Upper lobe of left lung (tissue), 6 donors: ENCODE results near the gene VAPB. TPM values are rescaled to one million over a fixed set of nuclear protein-coding genes. Genes with fewer than 3 reads are reported as not detected.

ENCODE experiments used
- ATAC-seq, 2 donors: fragments of 200-7000 bp; cut with Tn5 transposase; one replicate each; pipeline ENCODE4 v1.9.1; 2022; ENCODE audit warnings: mild to moderate bottlenecking in 2 of 2, moderate library complexity in 2 of 2; ENCODE audit not compliant: low FRiP score in 2 of 2
- DNase-seq, 2 donors: peaks; one replicate each; pipeline ENCODE4 v3.0.0-alpha.2; 2019 to 2020
- H3K27ac ChIP-seq, 4 donors: fragments of 200-600 bp; sonication (generic); one replicate each; pipeline ENCODE4 v1.5.1; 2016 to 2019
- H3K27me3 ChIP-seq, 4 donors: fragments of 200-600 bp; sonication (generic); one replicate each; pipeline ENCODE4 v1.5.1; 2017 to 2019
- H3K36me3 ChIP-seq, 4 donors: fragments of 200-600 bp; sonication (generic); one replicate each; pipeline ENCODE4 v1.5.1; 2016 to 2019
- H3K4me1 ChIP-seq, 4 donors: fragments of 200-600 bp; sonication (generic); one replicate each; pipeline ENCODE4 v1.5.1; 2018 to 2019
- H3K4me3 ChIP-seq, 4 donors: fragments of 200-600 bp; sonication (generic); one replicate each; pipeline ENCODE4 v1.5.1; 2017 to 2019; ENCODE audit warnings: mild to moderate bottlenecking in 2 of 4, moderate library complexity in 1 of 4
- H3K9me3 ChIP-seq, 4 donors: fragments of 200-600 bp; sonication (generic); one replicate each; pipeline ENCODE4 v1.5.1; 2018 to 2019
- CTCF ChIP-seq, 6 experiments: fragments of 450-650 bp in 4 of 6; fragments of 200-600 bp in 2 of 6; sonication (generic) in 2 of 6; IDR thresholded peaks; one replicate each; pipeline ENCODE4 v1.5.1; 2016 to 2019; ENCODE audit warnings: antibody characterized with exemption in 6 of 6
- EP300 ChIP-seq, 4 donors: sonication (generic); formaldehyde crosslinking; IDR thresholded peaks; one replicate each; pipeline ENCODE4 v1.5.1; 2017; ENCODE audit warnings: antibody characterized with exemption in 4 of 4, control low read depth in 2 of 4
- POLR2A ChIP-seq, 4 donors: fragments of 450-650 bp; IDR thresholded peaks; one replicate each; pipeline ENCODE4 v1.5.1; 2016 to 2017; ENCODE audit warnings: antibody characterized with exemption in 4 of 4, mild to moderate bottlenecking in 2 of 4
- POLR2AphosphoS5 ChIP-seq, 2 donors: sonication (generic); formaldehyde crosslinking; IDR thresholded peaks; one replicate each; pipeline ENCODE4 v1.5.1; 2017; ENCODE audit warnings: antibody characterized with exemption in 2 of 2
- WGBS, 2 donors: methylation state at CpG; one replicate each; pipeline ENCODE4 v1.1.5; 2017 to 2018; 5-methylcytosine and 5-hydroxymethylcytosine counted together
- total RNA-seq, 6 donors: library from RNA; depleted of rRNA in 4 of 6; stranded (reverse); fragments of >200 nt in 4 of 6; gene quantifications; one replicate each; pipeline versions ENCODE4 v1.1.0 to v1.2.1, GENCODE V29; 2016 to 2021
- donor health status: DM: no; HTN: no; CAD: no; lungs with moderate emphysema.
- donor health status: DM: no; HTN: yes; CAD: no; lungs with severe emphysema.

The VAPB gene
- total RNA-seq, 6 donors from 2014 or later, result 13.8 to 48.2 (median 33.7) TPM

GRCh38 chr20:58450254-58450653 lies 61.2 kb downstream of the VAPB start:
- DNase-seq, result no peak
- Histone ChIP-seq H3K4me3 (no peak overlapping the region), H3K36me3 (peaks cover 0 to 33% (median 6%) of the 10 kb centered on the region in 4 donors), H3K4me1 (no peaks in the 10 kb centered on the region), H3K9me3 (no peaks in the 10 kb centered on the region), H3K27me3 (no peaks in the 10 kb centered on the region), H3K27ac (no peak overlapping the region)
- 72 to 85% methylated on average over 10 of the region's 10 CpGs for WGBS, 2 donors
- ATAC-seq, result no peak
- no peak for TF ChIP-seq POLR2AphosphoS5 (IDR thresholded peaks at IDR 0.05)
- no peak for TF ChIP-seq CTCF (IDR thresholded peaks at IDR 0.05)
- TF ChIP-seq EP300 (IDR thresholded peaks at IDR 0.05), result no peak
- TF ChIP-seq POLR2A (IDR thresholded peaks at IDR 0.05), result no peak

GRCh38 chr20:58452667-58453255 lies 63.7 kb downstream of the VAPB start:
- H3K27ac ChIP-seq, result no peak overlapping the region
- peaks cover 0 to 14% (median 0%) of the 10 kb centered on the region in 4 donors for H3K36me3 ChIP-seq
- DNase-seq (no peak), ATAC-seq (no peak)
- H3K27me3 ChIP-seq, result no peaks in the 10 kb centered on the region
- WGBS, 2 donors, result 56 to 57% methylated on average over 4 of the region's 4 CpGs
- H3K4me1 ChIP-seq, result no peaks in the 10 kb centered on the region
- TF ChIP-seq POLR2AphosphoS5 (IDR thresholded peaks at IDR 0.05), result no peak
- no peak for TF ChIP-seq EP300 (IDR thresholded peaks at IDR 0.05)
- TF ChIP-seq POLR2A (IDR thresholded peaks at IDR 0.05), result no peak
- no peak for TF ChIP-seq CTCF (IDR thresholded peaks at IDR 0.05)
- H3K9me3 ChIP-seq, result no peaks in the 10 kb centered on the region
- no peak overlapping the region for H3K4me3 ChIP-seq

GRCh38 chr20:58453391-58453790 lies 64.4 kb downstream of the VAPB start:
- no peaks in the 10 kb centered on the region for H3K27me3 ChIP-seq
- H3K4me3 ChIP-seq, result no peak overlapping the region
- no peak for DNase-seq
- H3K9me3 ChIP-seq, result no peaks in the 10 kb centered on the region
- TF ChIP-seq CTCF (IDR thresholded peaks at IDR 0.05), result no peak
- TF ChIP-seq POLR2AphosphoS5 (IDR thresholded peaks at IDR 0.05), result no peak
- TF ChIP-seq POLR2A (IDR thresholded peaks at IDR 0.05), result no peak
- no peak for TF ChIP-seq EP300 (IDR thresholded peaks at IDR 0.05)
- H3K4me1 ChIP-seq, result no peaks in the 10 kb centered on the region
- WGBS, 2 donors, result 79 to 81% methylated on average over 5 of the region's 5 CpGs
- no peak for ATAC-seq
- H3K27ac ChIP-seq, result no peak overlapping the region
- H3K36me3 ChIP-seq, result peaks cover 0 to 14% (median 0%) of the 10 kb centered on the region in 4 donors

- no peak overlapping the region for H3K4me3 ChIP-seq
- no peaks in the 10 kb centered on the region for H3K9me3 ChIP-seq
- DNase-seq, result no peak
- no peak for ATAC-seq
- H3K4me1 ChIP-seq, result no peaks in the 10 kb centered on the region
- H3K36me3 ChIP-seq, result peaks cover 0 to 9% (median 0%) of the 10 kb centered on the region in 4 donors
- no peaks in the 10 kb centered on the region for H3K27me3 ChIP-seq
- no peak for TF ChIP-seq POLR2A (IDR thresholded peaks at IDR 0.05)
- no peak for TF ChIP-seq EP300 (IDR thresholded peaks at IDR 0.05)
- TF ChIP-seq CTCF (IDR thresholded peaks at IDR 0.05), result no peak
- TF ChIP-seq POLR2AphosphoS5 (IDR thresholded peaks at IDR 0.05), result no peak
- no peak overlapping the region for H3K27ac ChIP-seq
Observed at GRCh38 chr20:58454460-58454859, 65.4 kb downstream of the VAPB start.

GRCh38 chr20:58457083-58457695 lies 68.2 kb downstream of the VAPB start:
- TF ChIP-seq POLR2A (IDR thresholded peaks at IDR 0.05) (no peak), CTCF (IDR thresholded peaks at IDR 0.05) (no peak), POLR2AphosphoS5 (IDR thresholded peaks at IDR 0.05) (no peak), EP300 (IDR thresholded peaks at IDR 0.05) (no peak)
- DNase-seq, result no peak
- ATAC-seq, result no peak
- H3K27ac ChIP-seq, result no peak overlapping the region
- H3K27me3 ChIP-seq, result no peaks in the 10 kb centered on the region
- H3K4me1 ChIP-seq, result no peaks in the 10 kb centered on the region
- H3K4me3 ChIP-seq, result no peak overlapping the region
- WGBS, 2 donors, result 93% methylated on average over 13 to 14 of the region's 14 CpGs
- no peaks in the 10 kb centered on the region for H3K9me3 ChIP-seq
- no peaks in the 10 kb centered on the region for H3K36me3 ChIP-seq
